Lower lobe of right lung (tissue), 2 donors: ENCODE results near the gene NPFFR2. TPM values are rescaled to one million over a fixed set of nuclear protein-coding genes. Genes with fewer than 3 reads are reported as not detected.

Source experiments
- ATAC-seq, 2 donors: fragments of 200-7000 bp; cut with Tn5 transposase; one replicate each; pipeline ENCODE4 v1.9.1; 2020 to 2022; ENCODE audit warnings: mild to moderate bottlenecking in 2 of 2, moderate library complexity in 2 of 2
- DNase-seq: peaks from one replicate; pipeline ENCODE4 v3.0.0-alpha.2; 2020
- H3K27ac ChIP-seq: fragments of 200-600 bp; one replicate; pipeline ENCODE4 v1.8.0; 2022
- H3K27me3 ChIP-seq: fragments of 200-600 bp; one replicate; pipeline ENCODE4 v1.8.0; 2022; ENCODE audit warnings: low read depth
- H3K36me3 ChIP-seq: fragments of 200-600 bp; one replicate; pipeline ENCODE4 v1.8.0; 2022; ENCODE audit warnings: mild to moderate bottlenecking
- H3K4me1 ChIP-seq: fragments of 200-600 bp; one replicate; pipeline ENCODE4 v1.8.0; 2022
- H3K4me3 ChIP-seq: fragments of 200-600 bp; one replicate; pipeline ENCODE4 v1.8.0; 2022; ENCODE audit warnings: mild to moderate bottlenecking
- H3K9me3 ChIP-seq: fragments of 200-600 bp; one replicate; pipeline ENCODE4 v1.8.0; 2022
- intact Hi-C: fragments of 100-400 bp; cut with DNase I; formaldehyde crosslinking; loops from one replicate; pipeline ENCODE4 v1.11.0; 2022
- long read RNA-seq: library from polyadenylated mRNA; unstranded; transcript quantifications from one replicate; pipeline ENCODE4 v2.0.0, GENCODE V29; 2021
- total RNA-seq: library from RNA; stranded (reverse); fragmentation: NEBNext Ultra II Directional; extraction: Animal tissue kit (Norgen Biotek cat#: 25700); gene quantifications from one replicate; pipeline ENCODE4 v1.2.1, GENCODE V29; 2021
- TF ChIP-seq, protein P1 (sequence below): fragments of 200-600 bp; IDR thresholded peaks from one replicate; pipeline ENCODE4 v1.8.0; 2022; ENCODE audit warnings: antibody characterized with exemption, mild to moderate bottlenecking
- donor health status: DM: no; HTN: yes; CAD: no; lungs with severe emphysema.

NPFFR2 gene
- not detected for total RNA-seq
- long read RNA-seq, result 0 reads

DNA sequence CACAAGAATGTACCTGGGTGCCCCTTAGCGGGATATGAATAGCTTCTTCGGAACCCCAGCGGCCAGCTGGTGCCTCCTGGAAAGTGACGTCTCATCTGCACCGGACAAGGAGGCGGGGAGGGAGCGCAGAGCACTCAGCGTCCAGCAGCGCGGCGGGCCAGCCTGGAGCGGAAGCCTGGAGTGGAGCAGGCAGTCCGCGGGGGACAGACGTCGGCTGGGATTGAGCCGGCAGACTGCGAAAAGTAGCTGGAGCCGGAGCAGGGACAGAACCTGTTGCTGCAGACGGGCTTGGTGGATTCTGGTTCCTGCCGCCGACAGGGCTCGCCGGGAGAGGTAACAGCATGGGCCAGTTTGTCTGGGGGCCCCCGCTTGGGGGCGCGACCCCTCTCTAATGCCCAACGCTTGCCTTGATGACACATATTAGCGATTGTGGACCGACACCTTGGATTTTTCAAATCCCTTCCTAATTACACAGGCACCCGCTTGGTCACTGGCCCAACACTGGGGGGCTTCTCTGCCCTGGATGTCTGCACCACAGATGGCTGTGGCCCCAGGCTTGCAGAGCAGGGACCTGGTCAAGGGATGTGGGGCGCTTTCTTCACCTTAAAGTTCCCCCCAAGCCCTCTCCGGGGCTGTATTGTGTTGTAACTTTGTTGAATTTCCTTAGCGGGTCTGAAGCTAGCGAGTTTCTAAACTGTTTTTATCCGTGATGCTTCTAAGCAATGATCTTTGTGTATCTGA is at the start of gene NPFFR2:
Gene NPFFR2, plus strand, starts transcription at position 133 of the 741 bp plus-strand sequence. CDS start 96,592 bp downstream, outside the sequence.
- DNase-seq, result peak; percentile 48
- Histone ChIP-seq H3K4me3 (peak within 1 kb of the TSS; percentile 23), H3K9me3 (no peaks in the 10 kb centered on the region), H3K36me3 (no peaks in the 10 kb centered on the region), H3K4me1 (no peaks in the 10 kb centered on the region), H3K27me3 (peaks cover 16% of the 10 kb centered on the region), H3K27ac (no peak within 1 kb of the TSS)
- TF ChIP-seq, protein P1, sequence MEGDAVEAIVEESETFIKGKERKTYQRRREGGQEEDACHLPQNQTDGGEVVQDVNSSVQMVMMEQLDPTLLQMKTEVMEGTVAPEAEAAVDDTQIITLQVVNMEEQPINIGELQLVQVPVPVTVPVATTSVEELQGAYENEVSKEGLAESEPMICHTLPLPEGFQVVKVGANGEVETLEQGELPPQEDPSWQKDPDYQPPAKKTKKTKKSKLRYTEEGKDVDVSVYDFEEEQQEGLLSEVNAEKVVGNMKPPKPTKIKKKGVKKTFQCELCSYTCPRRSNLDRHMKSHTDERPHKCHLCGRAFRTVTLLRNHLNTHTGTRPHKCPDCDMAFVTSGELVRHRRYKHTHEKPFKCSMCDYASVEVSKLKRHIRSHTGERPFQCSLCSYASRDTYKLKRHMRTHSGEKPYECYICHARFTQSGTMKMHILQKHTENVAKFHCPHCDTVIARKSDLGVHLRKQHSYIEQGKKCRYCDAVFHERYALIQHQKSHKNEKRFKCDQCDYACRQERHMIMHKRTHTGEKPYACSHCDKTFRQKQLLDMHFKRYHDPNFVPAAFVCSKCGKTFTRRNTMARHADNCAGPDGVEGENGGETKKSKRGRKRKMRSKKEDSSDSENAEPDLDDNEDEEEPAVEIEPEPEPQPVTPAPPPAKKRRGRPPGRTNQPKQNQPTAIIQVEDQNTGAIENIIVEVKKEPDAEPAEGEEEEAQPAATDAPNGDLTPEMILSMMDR, result no peak
- intact Hi-C loops, result no loop called here
- ATAC-seq, result peak; percentile 72 to 78

DNA sequence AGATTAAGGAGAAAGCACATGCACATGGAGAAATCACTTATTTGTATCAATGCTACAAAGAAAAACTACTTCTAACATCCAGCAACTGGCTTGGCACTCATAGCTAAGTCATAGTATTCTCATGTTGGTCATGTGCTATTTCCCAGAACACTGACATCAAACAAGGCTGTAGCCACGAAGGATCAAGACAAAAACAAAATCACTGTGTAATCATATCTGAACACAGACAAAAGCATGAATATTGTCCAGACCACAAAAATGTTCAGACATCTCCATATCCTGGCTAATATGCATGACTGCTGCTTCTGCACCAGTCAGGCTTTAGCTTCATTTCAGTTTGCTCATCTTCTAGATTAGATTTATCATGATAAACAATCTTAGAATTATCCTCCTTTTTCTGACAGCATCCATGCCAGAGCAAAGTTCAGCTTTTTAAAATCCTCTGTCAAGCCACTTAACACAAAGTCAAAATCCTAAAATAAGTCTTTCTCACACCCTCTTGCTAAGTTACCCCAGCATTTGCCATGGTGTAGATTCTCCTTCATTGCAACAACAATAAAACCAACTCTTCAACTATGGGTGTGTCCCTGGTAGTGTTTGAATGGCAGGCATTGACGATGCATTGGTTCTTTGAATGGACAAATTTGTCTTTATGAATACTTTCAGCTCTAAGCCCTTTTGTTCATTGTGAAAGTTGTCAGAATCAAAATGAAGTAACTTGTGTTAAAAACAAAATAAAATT is 39.1 kb upstream of the NPFFR2 start:
- Histone ChIP-seq H3K27me3 (no peaks in the 10 kb centered on the region), H3K4me3 (no peak overlapping the region), H3K4me1 (no peaks in the 10 kb centered on the region), H3K27ac (no peak overlapping the region), H3K9me3 (peaks cover 7% of the 10 kb centered on the region), H3K36me3 (no peaks in the 10 kb centered on the region)
- DNase-seq (no peak), ATAC-seq (no peak)
- intact Hi-C loops, result no loop called here
- TF ChIP-seq, protein P1, result no peak

DNA sequence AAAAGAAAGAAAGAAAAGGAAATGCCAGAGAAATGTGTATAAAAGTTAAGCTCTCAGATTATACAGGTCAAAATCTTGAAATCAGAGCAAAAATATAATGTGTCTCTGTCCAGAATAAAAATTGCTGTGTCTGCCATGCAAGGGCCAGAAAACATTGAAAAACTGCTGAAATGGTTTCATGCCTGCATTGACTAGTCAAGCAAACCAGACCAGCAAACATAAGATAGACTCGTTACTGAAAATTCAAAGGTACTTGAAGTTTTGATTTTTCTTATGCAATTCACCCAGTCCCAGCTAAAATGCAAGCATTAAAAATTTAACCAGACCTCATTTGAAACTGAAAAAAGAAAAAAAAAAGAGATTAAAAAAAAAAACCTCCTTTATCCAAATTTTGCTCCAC is 37.2 kb upstream of the NPFFR2 start:
- DNase-seq, result no peak
- Histone ChIP-seq H3K27me3 (no peaks in the 10 kb centered on the region), H3K36me3 (no peaks in the 10 kb centered on the region), H3K9me3 (peaks cover 7% of the 10 kb centered on the region), H3K4me1 (no peaks in the 10 kb centered on the region), H3K27ac (no peak overlapping the region), H3K4me3 (no peak overlapping the region)
- no peak for ATAC-seq
- intact Hi-C loops, result no loop called here
- TF ChIP-seq, protein P1, result no peak

DNA sequence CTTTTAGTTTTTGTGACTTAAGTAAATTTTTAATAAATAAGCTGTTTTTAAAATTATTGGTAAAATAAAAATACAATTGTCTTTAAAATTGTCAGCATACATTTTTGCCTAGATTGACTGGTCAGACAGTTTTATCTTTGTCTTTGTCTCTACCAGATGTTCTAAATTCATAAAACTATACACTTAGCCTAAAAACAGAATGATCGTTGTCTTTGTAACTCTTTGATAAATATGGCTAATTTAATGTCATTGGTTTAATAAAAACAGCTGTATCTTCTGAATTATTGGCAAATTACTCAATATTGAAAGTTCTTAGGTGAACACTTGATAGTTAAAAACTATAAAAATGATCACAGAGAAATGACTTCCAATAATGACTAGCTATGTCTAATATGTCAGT is 36.5 kb upstream of the NPFFR2 start:
- no peaks in the 10 kb centered on the region for H3K4me1 ChIP-seq
- intact Hi-C loops, result no loop called here
- no peaks in the 10 kb centered on the region for H3K27me3 ChIP-seq
- H3K4me3 ChIP-seq, result no peak overlapping the region
- ATAC-seq, result no peak
- DNase-seq, result no peak
- peaks cover 7% of the 10 kb centered on the region for H3K9me3 ChIP-seq
- TF ChIP-seq, protein P1, result no peak
- H3K27ac ChIP-seq, result no peak overlapping the region
- H3K36me3 ChIP-seq, result no peaks in the 10 kb centered on the region

DNA sequence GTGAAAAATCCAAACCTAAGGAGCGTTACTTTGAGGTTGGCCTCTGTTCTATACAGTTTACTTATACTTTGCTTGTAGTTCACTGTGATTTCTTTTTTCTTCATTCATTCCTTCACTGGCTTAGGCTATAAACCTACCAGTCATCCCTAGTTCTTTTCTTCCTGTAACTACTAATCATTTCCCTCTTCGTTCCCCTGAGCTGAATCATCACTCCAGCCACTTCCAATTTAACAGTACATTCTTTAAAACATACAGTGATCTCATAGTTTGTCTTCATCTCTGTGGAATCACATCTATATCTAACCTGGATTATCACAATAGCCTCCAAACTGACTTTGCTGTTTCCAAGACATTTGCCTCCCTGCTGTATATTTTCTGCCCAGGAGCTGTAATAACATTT is 25.2 kb upstream of the NPFFR2 start:
- intact Hi-C loops, result no loop called here
- DNase-seq (no peak), ATAC-seq (no peak)
- H3K4me3 ChIP-seq, result no peak overlapping the region
- TF ChIP-seq, protein P1, result no peak
- H3K4me1 ChIP-seq, result no peaks in the 10 kb centered on the region
- no peak overlapping the region for H3K27ac ChIP-seq
- no peaks in the 10 kb centered on the region for H3K27me3 ChIP-seq
- no peaks in the 10 kb centered on the region for H3K9me3 ChIP-seq
- H3K36me3 ChIP-seq, result no peaks in the 10 kb centered on the region
